Suprapubic skin (tissue), 4 donors: ENCODE data around the gene RSRC2.

Experiments
- CTCF ChIP-seq, 2 donors: fragments of 200-600 bp in 1 of 2; fragments of 450-650 bp in 1 of 2; sonication (generic) in 1 of 2; IDR thresholded peaks; one replicate each; pipeline ENCODE4 v1.5.1; 2016 to 2019; ENCODE audit warnings: antibody characterized with exemption in 2 of 2, mild to moderate bottlenecking in 1 of 2, moderate library complexity in 1 of 2
- POLR2A ChIP-seq, 2 donors: fragments of 450-650 bp; IDR thresholded peaks; one replicate each; pipeline ENCODE4 v1.6.1; 2017; ENCODE audit warnings: antibody characterized with exemption in 2 of 2, mild to moderate bottlenecking in 2 of 2, moderate library complexity in 2 of 2
- POLR2AphosphoS5 ChIP-seq, 3 donors: sonication (generic); formaldehyde crosslinking; IDR thresholded peaks; one replicate each; pipeline ENCODE4 v1.6.1; 2017; ENCODE audit warnings: antibody characterized with exemption in 3 of 3

GRCh38 chr12:122545855-122546254, 19.1 kb upstream of the RSRC2 start:
- TF ChIP-seq CTCF (IDR thresholded peaks at IDR 0.05) (no peak), POLR2AphosphoS5 (IDR thresholded peaks at IDR 0.05) (no peak), POLR2A (IDR thresholded peaks at IDR 0.05) (no peak)
